GM20431 (cell line): Measurements from ENCODE around the gene PRKCQ.

Experiments used
- in situ Hi-C: fragments of 300-500 bp; cut with MseI, MboI; formaldehyde crosslinking; loops from one replicate; pipeline ENCODE4 v1.15.0; 2020; ENCODE audit warnings: low sequenced_read_pairs; ENCODE audit not compliant: unreplicated experiment

PRKCQ gene

DNA sequence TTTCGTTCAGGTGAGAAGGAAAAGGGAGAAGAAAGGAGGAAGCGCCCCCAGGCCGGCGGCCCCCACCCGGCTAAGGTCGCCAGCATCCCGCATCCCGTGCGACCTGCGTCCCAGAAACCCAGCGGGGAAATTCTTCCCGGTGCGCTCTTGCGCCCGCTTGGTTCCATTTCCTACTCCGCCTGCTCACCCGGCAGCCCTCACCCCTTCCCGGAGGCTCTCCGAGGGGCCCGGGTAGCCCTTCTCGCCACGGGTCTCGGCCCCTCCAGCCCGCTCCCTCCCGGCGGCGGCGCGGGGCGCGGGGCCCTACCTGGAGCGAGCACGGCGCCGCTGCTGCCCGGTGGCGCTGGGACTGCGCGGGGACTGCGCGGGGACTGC, at the start of gene PRKCQ:
PRKCQ (minus strand) TSS at position 373 of the 375 bp plus-strand sequence. CDS start 65,141 bp downstream, outside the sequence.
- in situ Hi-C loops, result no loop called here

GRCh38 chr10:6625428-6625827, 45.4 kb upstream of the PRKCQ start:
- in situ Hi-C loops, result no loop called here

GRCh38 chr10:6624392-6624791, 44.3 kb upstream of the PRKCQ start:
- in situ Hi-C loops, result no loop called here

- in situ Hi-C loops, result no loop called here
Observed at GRCh38 chr10:6622921-6623320, 42.8 kb upstream of the PRKCQ start.

- in situ Hi-C loops, result no loop called here
Observed at GRCh38 chr10:6621536-6621935, 41.5 kb upstream of the PRKCQ start.

GRCh38 chr10:6619660-6620059, 39.6 kb upstream of the PRKCQ start:
- in situ Hi-C loops, result no loop called here

DNA sequence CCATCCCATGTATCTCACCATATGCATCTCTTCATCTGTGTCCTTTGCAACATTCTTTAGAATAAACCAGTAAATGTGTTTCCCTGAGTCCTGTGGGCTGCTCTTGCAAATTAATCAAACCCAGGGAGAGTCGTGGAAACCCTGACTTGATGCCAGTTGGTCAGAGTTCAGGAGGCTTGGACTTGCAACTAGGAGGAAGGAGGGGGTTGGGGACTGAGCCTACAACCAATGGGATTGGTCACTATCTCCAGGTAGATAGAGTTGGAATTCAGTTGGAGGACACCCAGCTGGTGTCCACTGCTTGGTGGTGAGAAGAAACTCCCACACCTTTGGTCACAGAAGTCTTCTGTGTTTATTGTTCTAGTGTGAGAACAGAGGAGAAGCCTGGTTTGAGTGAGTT, 38.3 kb upstream of the PRKCQ start:
- in situ Hi-C loops, result no loop called here

GRCh38 chr10:6617309-6618076, 37.4 kb upstream of the PRKCQ start:
- in situ Hi-C loops, result no loop called here

DNA sequence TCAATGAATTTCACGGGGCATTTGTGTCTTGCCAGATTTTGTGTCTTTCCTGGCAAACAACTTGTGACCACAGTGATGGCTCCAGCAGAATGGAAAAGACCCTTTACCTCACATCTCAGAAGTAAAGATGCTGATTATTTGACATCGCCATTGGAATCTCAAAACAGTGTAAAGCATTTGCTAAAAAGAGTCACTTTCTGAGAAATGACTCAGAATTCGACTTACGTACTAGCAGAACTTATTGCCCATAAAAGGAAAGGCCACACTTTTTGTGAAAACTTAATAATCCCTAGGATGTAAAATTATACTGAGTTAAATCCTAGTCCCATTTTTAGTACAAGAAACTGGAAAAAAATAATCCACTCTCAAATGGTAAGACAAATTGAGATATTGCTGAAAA, 35.9 kb upstream of the PRKCQ start:
- in situ Hi-C loops, result no loop called here

DNA sequence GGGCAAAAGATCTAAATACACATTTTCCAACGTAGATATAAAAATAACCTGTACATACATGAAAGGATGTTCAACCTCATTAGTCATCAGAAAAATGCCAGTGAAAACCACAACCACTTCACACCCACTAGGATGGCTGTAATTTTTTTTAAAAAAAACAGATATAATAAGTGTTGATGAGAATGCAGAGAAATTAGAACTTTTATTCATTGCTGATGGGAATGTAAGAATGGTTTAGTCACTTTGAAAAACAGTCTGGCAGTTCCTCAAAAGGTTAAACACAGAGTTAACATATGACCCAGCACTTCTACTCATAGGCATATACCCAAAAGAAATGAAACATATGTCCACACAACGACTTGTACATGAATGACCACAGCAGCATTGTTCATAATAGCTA, 32.3 kb upstream of the PRKCQ start:
- in situ Hi-C loops, result no loop called here

DNA sequence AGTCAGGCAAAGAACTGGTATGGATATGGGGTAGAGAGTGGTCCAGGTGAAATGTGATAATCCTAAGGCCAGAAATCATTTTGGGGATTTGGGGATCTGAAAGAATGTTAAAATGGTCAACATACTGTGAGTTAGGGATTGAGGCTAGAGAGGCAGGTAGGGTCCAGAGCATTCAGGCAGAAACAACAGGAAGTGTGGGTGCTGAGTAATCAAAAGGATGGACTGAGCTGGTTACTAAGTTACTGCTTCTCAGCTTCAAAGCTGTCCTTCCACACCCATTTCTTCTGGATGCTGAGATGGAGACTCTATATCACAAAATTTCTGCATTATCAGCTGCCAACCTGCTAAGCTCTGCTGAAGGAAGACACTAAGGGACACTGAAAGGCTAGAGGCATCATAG, 30.6 kb upstream of the PRKCQ start:
- in situ Hi-C loops, result no loop called here

GRCh38 chr10:6609625-6610024, 29.5 kb upstream of the PRKCQ start:
- in situ Hi-C loops, result no loop called here

DNA sequence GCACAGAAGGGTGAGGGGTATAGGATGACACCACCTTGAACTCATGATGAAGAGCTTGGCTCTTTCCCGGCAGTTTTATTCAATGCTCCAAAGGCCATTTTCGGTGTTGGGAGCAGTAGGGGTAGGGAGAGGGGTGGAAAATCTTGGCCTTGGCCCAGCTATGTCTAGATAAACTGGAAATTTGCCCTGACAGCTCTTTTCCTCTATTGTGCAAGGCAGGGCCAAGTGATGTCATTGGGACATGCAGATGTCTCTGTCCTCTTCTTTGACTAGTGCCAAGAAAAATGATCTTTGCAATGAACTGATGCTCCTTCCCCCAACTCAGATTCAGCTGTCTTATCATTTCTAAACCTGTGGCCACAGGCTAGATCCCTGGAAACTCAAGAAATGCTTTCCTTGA, 27.7 kb upstream of the PRKCQ start:
- in situ Hi-C loops, result no loop called here

- in situ Hi-C loops, result no loop called here
Observed at GRCh38 chr10:6607182-6607581, 27.1 kb upstream of the PRKCQ start.

- in situ Hi-C loops, result no loop called here
Observed at GRCh38 chr10:6603142-6604125, 23.4 kb upstream of the PRKCQ start.

GRCh38 chr10:6602700-6603084, 22.6 kb upstream of the PRKCQ start:
- in situ Hi-C loops, result no loop called here

DNA sequence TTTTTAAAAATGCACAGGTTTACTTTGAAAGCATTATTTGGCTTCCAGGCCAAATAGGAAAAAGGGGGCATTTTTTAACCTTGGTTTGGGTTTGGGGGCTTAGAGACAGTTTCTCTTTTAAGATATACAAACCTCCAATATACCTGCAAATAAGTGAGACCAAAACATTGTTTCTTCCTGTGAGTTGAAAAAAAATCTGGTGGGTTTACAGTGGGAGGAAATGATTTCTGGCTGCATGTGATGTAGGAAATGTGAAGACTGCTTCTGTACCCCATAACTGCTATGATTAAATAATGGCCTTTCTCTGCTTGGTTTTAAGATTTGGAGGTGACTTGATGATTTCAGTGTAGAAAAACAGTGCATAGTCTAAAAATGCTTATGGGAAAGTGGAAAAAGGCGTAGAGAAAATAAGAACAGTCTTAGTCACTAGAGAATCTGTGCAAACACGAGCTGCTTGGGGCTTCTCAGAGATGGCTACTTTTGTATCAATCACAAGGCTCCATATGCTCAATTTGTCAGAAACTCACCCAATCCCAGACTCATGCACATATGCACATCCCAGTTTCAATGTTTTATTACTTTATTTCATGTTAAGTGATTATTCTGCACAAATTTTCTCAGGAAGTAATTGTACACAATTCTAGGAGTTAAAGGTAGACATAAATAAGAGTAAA, 22.1 kb upstream of the PRKCQ start:
- in situ Hi-C loops, result no loop called here

DNA sequence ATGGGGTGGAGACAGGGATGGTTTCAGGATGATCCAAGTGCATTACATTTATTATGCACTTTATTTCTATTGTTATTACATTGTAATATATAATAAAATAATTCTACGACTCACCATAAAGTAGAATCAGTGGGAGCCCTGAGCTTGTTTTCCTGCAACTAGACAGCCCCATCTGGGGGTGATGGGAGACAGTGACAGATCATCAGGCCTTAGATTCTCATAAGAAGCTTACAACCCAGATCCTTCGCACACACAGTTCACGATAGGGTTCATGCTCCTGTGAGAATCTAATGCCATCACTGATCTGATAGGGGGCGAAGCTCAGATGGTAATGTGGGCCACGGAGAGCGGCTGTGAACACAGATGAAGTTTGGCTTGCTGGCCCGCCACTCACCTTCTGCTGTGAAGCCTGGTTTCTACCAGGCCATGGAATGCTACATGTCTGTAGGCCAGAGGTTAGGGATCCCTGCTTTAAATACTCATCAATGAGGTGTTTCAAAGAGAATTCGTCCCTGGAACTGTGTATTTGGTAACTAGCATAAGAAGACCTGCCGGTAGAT, 21.2 kb upstream of the PRKCQ start:
- in situ Hi-C loops, result no loop called here

GRCh38 chr10:6600224-6600987, 20.3 kb upstream of the PRKCQ start:
- in situ Hi-C loops, result no loop called here

DNA sequence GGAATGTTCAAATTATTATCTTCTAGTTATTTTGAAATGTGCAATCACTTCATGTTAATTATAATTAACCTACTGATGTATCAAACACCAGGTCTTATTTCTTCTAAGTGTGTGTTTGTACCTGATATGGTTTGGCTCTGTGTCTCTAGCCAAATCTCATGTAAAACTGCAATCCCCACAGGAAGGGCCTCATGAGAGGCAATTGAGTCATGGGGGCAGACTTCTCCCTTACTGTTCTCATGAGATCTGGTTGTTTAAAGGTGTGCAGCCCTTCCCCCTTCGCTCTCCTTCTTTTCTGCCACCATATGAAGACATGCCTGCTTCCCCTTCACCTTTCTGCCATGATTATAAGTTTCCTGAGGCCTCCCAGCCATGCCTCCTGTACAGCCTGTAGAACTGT, 18.6 kb upstream of the PRKCQ start:
- in situ Hi-C loops, result no loop called here
